Activated CD8-positive, alpha-beta memory T cell treated with anti-CD3 and anti-CD28 coated beads, Interleukin-2, amount 50 U/mL, for 4 hours (primary cell): ENCODE data around the gene PRKCD.

ENCODE experiments used
- DNase-seq: peaks from one replicate; pipeline ENCODE4 v3.0.0-alpha.2; 2020

The PRKCD gene

DNA sequence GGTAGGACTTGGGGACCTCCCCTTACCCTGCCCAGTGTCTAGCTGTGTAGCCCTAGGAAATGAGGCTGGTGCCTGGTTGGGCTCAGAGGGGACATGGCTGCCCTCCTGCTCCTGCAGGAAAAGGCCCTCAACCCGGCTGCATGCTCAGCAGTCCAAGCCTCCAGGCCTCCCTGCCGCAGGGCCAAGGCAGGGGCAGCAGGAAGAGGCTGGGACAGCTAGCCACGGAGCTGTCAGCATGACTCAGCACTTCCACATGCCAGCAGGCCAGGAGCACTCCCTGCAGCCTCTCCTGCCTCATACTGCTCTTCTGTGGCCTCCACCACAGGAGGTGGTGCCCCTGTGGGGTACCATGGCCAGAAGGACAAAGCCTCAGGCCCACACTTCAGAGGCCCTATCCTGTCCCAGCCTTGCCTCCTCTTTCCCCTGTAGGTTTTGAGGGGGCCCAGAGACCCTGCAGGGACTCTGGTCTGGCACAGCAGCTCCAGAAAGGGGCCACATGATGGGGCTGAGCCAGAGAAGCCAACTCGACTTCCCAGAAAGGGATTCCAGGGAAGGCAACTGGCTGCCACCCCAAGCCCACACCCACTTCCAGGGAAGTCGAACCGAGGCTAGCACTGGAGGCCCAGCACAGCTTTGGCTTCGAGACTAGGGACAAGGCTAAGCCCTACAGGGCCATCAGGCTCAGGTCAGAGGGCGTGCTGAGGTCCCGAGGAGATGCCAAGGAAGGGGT is 75.3 kb downstream of the PRKCD start:
- DNase-seq, result no peak

DNA sequence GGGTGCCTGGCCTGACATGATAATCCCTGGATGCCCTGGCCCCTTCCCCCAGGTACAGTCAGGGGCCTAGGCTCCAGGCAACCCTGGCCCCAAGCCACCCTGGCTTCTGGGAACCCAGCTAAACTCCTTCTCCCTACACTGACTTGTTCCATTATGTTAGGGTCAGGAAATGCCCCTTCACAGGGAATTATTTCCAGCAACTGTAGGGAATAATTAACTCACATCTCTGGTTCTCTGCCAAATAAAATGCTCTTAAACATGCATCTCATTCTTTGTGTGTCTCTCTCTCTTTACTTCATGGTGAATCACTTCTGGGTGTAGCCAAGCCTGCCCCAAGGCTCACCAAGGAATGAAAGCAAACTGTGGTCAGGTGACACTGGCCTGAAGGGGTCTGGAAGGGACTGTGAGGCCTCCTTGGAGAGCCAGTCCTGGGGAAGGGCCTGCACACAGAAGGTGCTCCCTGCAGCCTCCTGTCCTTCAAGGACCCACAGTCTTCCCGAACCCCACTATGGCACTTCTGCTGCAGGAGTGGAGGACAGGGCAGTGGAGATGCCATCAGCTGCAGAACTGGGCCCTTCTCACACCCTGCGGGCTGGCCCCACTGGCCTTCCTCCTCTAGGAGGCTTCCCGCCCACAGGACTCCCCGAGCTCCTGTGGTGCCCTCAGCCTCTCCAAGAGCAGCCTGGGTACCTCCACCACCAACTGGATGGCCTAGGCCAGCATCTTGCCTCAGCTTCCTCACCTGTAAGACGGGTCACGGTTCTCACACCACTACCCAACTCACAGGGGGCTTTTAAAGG is 77.2 kb downstream of the PRKCD start:
- no peak for DNase-seq

DNA sequence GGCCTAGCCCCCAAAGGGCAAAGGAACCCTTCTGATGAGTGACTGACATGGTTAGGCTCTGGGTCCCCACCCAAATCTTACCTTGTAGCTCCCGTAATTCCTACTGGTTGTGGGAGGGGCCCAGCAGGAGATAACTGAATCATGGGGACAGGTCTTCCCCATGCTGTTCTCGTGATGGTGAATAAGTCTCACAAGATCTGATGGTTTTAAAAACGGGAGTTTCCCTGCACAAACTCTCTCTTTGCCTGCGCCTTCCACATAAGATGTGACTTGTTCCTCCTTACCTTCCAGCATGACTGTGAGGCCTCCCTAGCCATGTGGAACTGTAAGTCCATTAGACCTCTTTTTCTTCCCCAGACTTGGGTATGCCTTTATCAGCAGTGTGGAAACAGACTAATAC is 77.9 kb downstream of the PRKCD start:
- no peak for DNase-seq

DNA sequence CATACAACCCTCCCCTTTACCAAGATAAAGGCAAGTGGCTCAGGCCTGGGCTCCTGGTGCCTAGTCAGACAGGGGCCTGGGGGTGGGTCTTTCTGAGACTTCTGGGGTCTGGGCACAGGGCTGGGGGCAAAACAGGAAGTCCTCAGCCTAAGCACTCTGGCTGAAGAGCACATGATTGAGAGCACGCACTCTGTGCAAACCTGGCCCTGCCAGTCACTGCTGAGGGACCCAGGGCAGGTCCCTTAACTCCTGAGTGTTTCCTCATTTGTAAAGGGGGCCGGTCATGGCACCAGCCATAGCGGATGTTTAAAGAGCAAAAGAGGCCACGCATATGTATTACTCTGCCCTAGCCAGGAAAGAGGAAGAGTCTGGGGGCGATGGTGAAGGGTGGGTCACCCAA is 78.8 kb downstream of the PRKCD start:
- DNase-seq, result no peak

DNA sequence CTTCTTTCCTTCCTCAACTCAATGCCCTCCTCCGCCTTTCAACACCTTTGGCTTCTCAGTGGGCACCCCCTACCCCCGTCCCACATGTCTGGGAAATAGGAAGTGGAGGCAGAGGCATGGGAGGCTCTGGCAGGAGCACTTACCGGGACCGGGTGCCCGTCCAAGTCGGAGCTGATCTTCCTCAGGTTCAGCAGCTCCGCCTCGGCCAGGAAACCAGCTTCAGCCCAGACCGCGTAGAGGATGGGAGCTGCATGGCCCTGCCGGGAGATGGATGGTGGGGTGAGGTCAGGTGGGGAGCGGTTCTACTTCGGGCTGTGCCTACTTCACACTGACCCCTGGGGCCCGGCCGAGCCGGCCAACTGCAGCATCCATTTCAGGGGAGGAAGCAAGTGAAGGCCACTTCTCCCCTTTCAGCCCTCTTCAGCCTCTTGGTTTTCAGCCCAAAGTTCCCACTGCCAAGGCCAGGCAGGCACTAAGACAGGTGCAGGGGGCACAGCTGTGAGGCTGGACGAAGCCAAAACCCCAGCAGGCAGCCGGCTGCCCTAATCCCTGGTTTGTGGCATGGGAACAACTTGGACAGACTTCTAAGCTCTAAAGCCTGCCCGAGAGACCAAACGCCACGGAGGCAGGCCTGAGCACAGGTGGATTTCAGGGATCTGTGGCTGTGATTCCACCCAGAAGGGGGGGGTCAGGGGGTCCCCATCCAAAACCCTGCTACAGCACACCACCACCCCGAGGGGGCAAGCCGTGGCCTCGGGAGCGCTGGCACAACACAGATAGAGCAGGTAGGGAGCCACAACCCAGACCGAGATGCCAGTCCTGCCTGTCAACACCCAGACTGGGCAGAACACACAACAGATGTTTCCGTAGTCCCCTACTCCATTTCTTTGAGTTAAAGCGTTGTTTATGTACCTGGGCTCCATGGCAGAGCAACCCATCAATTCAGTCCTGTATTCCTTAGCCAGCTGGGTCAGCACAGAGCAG is 80.3 kb downstream of the PRKCD start:
- no peak for DNase-seq

DNA sequence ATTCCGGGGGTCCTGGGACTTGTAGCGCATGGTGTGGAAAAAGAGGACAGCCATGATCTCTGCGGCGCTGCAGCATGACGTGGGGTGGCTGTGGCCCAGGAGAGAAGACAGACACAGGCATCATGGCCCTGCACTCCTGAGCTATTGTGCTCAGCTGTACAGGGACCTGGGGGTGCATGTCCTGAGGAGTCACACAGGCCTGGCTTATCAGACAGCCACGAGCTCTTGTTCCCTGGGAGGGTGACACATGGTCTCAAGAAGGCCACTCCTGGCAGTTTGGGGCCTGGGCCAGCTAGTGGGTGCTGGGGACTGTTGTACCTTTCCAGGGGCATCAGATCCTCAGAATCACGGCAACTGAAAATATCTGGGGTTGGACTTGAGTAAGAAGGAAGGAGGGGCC is 81.1 kb downstream of the PRKCD start:
- no peak for DNase-seq
